SK-N-SH (cell line): ENCODE measurements around the gene USP12. TPM values are rescaled to one million over a fixed set of nuclear protein-coding genes. Genes with fewer than 3 reads are reported as not detected.

ENCODE experiments used
- CTCF ChIA-PET: fragments of 300-600, 350-600 bp; formaldehyde crosslinking; extraction: SDS; loops from one replicate; lab custom pipeline; 2021; lab: Yijun Ruan, JAX
- POLR2A ChIA-PET: fragments of 350-600 bp; sonication (Branson Sonifier 250); formaldehyde crosslinking; extraction: SDS; loops from one replicate; lab custom pipeline; 2020; ENCODE audit warnings: antibody characterized with exemption, inconsistent platforms; lab: Yijun Ruan, JAX
- DNase-seq: peaks from one replicate; pipeline ENCODE4 v3.0.0; 2012
- H2AFZ ChIP-seq: fragments of 200-600 bp; sonication (generic); 2 replicates; pipeline ENCODE4 v1.8.1; 2016; ENCODE audit warnings: antibody characterized with exemption, mild to moderate bottlenecking, low read depth
- H3F3A ChIP-seq: fragments of 200-600 bp; sonication (generic); replicated peaks from 2 replicates; pipeline ENCODE3; 2016; ENCODE audit warnings: antibody characterized with exemption, mild to moderate bottlenecking; ENCODE audit not compliant: insufficient read depth
- H3K27ac ChIP-seq, 2 experiments: fragments of 200-500 bp in 1 of 2; fragments of 200-600 bp in 1 of 2; sonication (Bioruptor generic) in 1 of 2; sonication (generic), shearing (Covaris generic) in 1 of 2; 2 replicates each; pipeline versions ENCODE4 v1.5.1 to v1.6.1; 2014 to 2016; ENCODE audit warnings: low read depth in 2 of 2, inconsistent platforms in 1 of 2, low read length in 1 of 2, mild to moderate bottlenecking in 1 of 2, mixed read lengths in 1 of 2
- H3K27me3 ChIP-seq: fragments of 200-600 bp; sonication (generic), shearing (Covaris generic); 2 replicates; pipeline ENCODE4 v1.6.1; 2016; ENCODE audit warnings: mixed run types; ENCODE audit not compliant: insufficient read depth
- H3K36me3 ChIP-seq, 2 experiments: fragments of 200-500 bp in 1 of 2; fragments of 200-600 bp in 1 of 2; sonication (Bioruptor generic) in 1 of 2; sonication (generic) in 1 of 2; replicated peaks in 1 of 2; 2 replicates each; pipeline versions ENCODE3 to v1.5.1; 2014 to 2016; ENCODE audit warnings: low read length in 1 of 2, mild to moderate bottlenecking in 1 of 2; ENCODE audit not compliant: insufficient read depth in 2 of 2, control insufficient read depth in 1 of 2
- H3K4me1 ChIP-seq, 2 experiments: fragments of 200-500 bp in 1 of 2; fragments of 200-600 bp in 1 of 2; sonication (Bioruptor generic) in 1 of 2; sonication (generic), shearing (Covaris generic) in 1 of 2; 2 replicates each; pipeline versions ENCODE4 v1.5.1 to v1.6.1; 2014 to 2016; ENCODE audit warnings: low read depth in 1 of 2, low read length in 1 of 2, mixed run types in 1 of 2; ENCODE audit not compliant: insufficient read depth in 2 of 2, control insufficient read depth in 1 of 2
- H3K4me2 ChIP-seq: fragments of 200-600 bp; sonication (generic), shearing (Covaris generic); 2 replicates; pipeline ENCODE4 v1.6.1; 2017; ENCODE audit warnings: mixed run types
- H3K4me3 ChIP-seq, 2 experiments: fragments of 200-500 bp in 1 of 2; fragments of 200-600 bp in 1 of 2; sonication (Bioruptor generic) in 1 of 2; sonication (generic), shearing (Covaris generic) in 1 of 2; 2 replicates each; pipeline versions ENCODE4 v1.5.1 to v1.8.1; 2014 to 2016; ENCODE audit warnings: low read depth in 2 of 2, inconsistent platforms in 1 of 2, low read length in 1 of 2, mild to moderate bottlenecking in 1 of 2, mixed read lengths in 1 of 2, moderate library complexity in 1 of 2
- H3K79me2 ChIP-seq: fragments of 200-600 bp; sonication (generic); 2 replicates; pipeline ENCODE4 v1.8.1; 2017; ENCODE audit warnings: mild to moderate bottlenecking; ENCODE audit not compliant: insufficient read depth
- H3K9ac ChIP-seq: fragments of 200-600 bp; sonication (generic); 2 replicates; pipeline ENCODE4 v1.6.1; 2017; ENCODE audit warnings: mixed run types
- H3K9me2 ChIP-seq: fragments of 200-600 bp; sonication (generic); 2 replicates; pipeline ENCODE4 v1.6.1; 2017; ENCODE audit warnings: mixed run types
- H3K9me3 ChIP-seq: fragments of 200-600 bp; sonication (generic); 2 replicates; pipeline ENCODE4 v1.6.1; 2017; ENCODE audit warnings: mixed run types, mild to moderate bottlenecking, moderate library complexity
- H4K20me1 ChIP-seq: fragments of 200-600 bp; sonication (generic); 2 replicates; pipeline ENCODE4 v1.6.1; 2017; ENCODE audit warnings: mild to moderate bottlenecking, mixed run types; ENCODE audit not compliant: insufficient read depth
- GABPA ChIP-seq: IDR thresholded peaks from 2 replicates; pipeline ENCODE4 v1.4.0; 2012; ENCODE audit warnings: low read depth, mild to moderate bottlenecking
- JUND ChIP-seq: IDR thresholded peaks from 2 replicates; pipeline ENCODE4 v1.4.0; 2012
- PBX3 ChIP-seq: IDR thresholded peaks from 2 replicates; pipeline ENCODE4; 2012
- POLR2AphosphoS5 ChIP-seq: IDR thresholded peaks from 2 replicates; pipeline ENCODE4 v1.6.1; 2012; ENCODE audit warnings: low read depth, low read length
- RCOR1 ChIP-seq: fragments of 150-350 bp; IDR thresholded peaks from 2 replicates; pipeline ENCODE4 v1.6.1; 2017; ENCODE audit warnings: antibody characterized with exemption, low read length
- RFX5 ChIP-seq: IDR thresholded peaks from 2 replicates; pipeline ENCODE4 v1.6.1; 2012; ENCODE audit warnings: mild to moderate bottlenecking, improper control_type of control experiment, low read length
- TAF1 ChIP-seq: IDR thresholded peaks from 2 replicates; pipeline ENCODE4 v1.6.1; 2012; ENCODE audit warnings: low read depth, mild to moderate bottlenecking, low read length, moderate library complexity, borderline replicate concordance
- USF1 ChIP-seq: IDR thresholded peaks from 2 replicates; pipeline ENCODE4 v1.4.0; 2012; ENCODE audit warnings: low read depth, borderline replicate concordance
- YY1 ChIP-seq: IDR thresholded peaks from 2 replicates; pipeline ENCODE4 v1.4.0; 2012; ENCODE audit warnings: low read depth, mild to moderate bottlenecking
- WGBS: methylation state at CpG from one replicate; pipeline ENCODE4 v1.1.6; 2017; ENCODE audit warnings: low lambda C conversion rate; 5-methylcytosine and 5-hydroxymethylcytosine counted together
- polyA plus RNA-seq, 3 experiments: library from polyadenylated mRNA; depleted of rRNA; stranded (reverse); fragments of >200 nt; gene quantifications; 2 replicates each; pipeline ENCODE4 v1.2.3, GENCODE V29; 2012
- TF ChIP-seq, protein P1 (sequence below): fragments of 200-600 bp; sonication (generic); IDR thresholded peaks from 2 replicates; pipeline ENCODE4 v1.6.1; 2017; ENCODE audit warnings: antibody characterized with exemption, mild to moderate bottlenecking, moderate library complexity
- TF ChIP-seq, protein P2 (sequence below): IDR thresholded peaks from 2 replicates; pipeline ENCODE4 v1.4.0; 2012; ENCODE audit warnings: low read depth
- TF ChIP-seq, protein P3 (sequence below): fragments of 150-350 bp; IDR thresholded peaks from 2 replicates; pipeline ENCODE4 v1.6.1; 2016; ENCODE audit warnings: mild to moderate bottlenecking, low read depth, low read length
- TF ChIP-seq, protein P4 (sequence below): IDR thresholded peaks from 2 replicates; pipeline ENCODE4 v1.6.1; 2012; ENCODE audit warnings: mild to moderate bottlenecking, low read depth, low read length, moderate library complexity

The USP12 gene
- polyA plus RNA-seq, 1 of the 3 experiments (the other 2 are of a cell fraction): 5.0 TPM

- TF ChIP-seq, protein P1, sequence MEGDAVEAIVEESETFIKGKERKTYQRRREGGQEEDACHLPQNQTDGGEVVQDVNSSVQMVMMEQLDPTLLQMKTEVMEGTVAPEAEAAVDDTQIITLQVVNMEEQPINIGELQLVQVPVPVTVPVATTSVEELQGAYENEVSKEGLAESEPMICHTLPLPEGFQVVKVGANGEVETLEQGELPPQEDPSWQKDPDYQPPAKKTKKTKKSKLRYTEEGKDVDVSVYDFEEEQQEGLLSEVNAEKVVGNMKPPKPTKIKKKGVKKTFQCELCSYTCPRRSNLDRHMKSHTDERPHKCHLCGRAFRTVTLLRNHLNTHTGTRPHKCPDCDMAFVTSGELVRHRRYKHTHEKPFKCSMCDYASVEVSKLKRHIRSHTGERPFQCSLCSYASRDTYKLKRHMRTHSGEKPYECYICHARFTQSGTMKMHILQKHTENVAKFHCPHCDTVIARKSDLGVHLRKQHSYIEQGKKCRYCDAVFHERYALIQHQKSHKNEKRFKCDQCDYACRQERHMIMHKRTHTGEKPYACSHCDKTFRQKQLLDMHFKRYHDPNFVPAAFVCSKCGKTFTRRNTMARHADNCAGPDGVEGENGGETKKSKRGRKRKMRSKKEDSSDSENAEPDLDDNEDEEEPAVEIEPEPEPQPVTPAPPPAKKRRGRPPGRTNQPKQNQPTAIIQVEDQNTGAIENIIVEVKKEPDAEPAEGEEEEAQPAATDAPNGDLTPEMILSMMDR: no peak
- TF ChIP-seq RCOR1: no peak
Measured at GRCh38 chr13:27037571-27037970, 134.0 kb downstream of the USP12 start (continued).

GRCh38 chr13:27037171-27037570 is 134.4 kb downstream of the USP12 start:
- WGBS: 86% methylated on average over 4 of the region's 4 CpGs
- Histone ChIP-seq H3K4me2 (no peak overlapping the region; the same call in 1 of the 2 replicates), H3K36me3 (no peaks in the 10 kb centered on the region), H3K4me1 (peaks cover 0 to 13% of the 10 kb centered on the region in 2 experiments; a peak in 2 of 4 replicates), H3K4me3 (no peak overlapping the region), H3K9me3 (no peaks in the 10 kb centered on the region), H3K27ac (peak overlapping the region in 1 of 2 experiments; percentile 48; a peak in 1 of 4 replicates), H3F3A (peaks cover 4% of the 10 kb centered on the region), H4K20me1 (no peaks in the 10 kb centered on the region), H3K79me2 (no peaks in the 10 kb centered on the region), H3K9me2 (no peaks in the 10 kb centered on the region), H2AFZ (peak overlapping the region; percentile 76; the same call in 1 of the 2 replicates), H3K27me3 (no peaks in the 10 kb centered on the region), H3K9ac (no peak overlapping the region)
- TF ChIP-seq, protein P2, sequence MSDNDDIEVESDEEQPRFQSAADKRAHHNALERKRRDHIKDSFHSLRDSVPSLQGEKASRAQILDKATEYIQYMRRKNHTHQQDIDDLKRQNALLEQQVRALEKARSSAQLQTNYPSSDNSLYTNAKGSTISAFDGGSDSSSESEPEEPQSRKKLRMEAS: no peak
- TF ChIP-seq POLR2AphosphoS5: no peak
- TF ChIP-seq, protein P3, sequence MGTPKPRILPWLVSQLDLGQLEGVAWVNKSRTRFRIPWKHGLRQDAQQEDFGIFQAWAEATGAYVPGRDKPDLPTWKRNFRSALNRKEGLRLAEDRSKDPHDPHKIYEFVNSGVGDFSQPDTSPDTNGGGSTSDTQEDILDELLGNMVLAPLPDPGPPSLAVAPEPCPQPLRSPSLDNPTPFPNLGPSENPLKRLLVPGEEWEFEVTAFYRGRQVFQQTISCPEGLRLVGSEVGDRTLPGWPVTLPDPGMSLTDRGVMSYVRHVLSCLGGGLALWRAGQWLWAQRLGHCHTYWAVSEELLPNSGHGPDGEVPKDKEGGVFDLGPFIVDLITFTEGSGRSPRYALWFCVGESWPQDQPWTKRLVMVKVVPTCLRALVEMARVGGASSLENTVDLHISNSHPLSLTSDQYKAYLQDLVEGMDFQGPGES: no peak
- TF ChIP-seq JUND: no peak
- TF ChIP-seq USF1: no peak
- TF ChIP-seq TAF1: no peak
- no peak for TF ChIP-seq PBX3
- TF ChIP-seq YY1: no peak
- TF ChIP-seq RFX5: no peak
- TF ChIP-seq GABPA: no peak
- TF ChIP-seq, protein P4, sequence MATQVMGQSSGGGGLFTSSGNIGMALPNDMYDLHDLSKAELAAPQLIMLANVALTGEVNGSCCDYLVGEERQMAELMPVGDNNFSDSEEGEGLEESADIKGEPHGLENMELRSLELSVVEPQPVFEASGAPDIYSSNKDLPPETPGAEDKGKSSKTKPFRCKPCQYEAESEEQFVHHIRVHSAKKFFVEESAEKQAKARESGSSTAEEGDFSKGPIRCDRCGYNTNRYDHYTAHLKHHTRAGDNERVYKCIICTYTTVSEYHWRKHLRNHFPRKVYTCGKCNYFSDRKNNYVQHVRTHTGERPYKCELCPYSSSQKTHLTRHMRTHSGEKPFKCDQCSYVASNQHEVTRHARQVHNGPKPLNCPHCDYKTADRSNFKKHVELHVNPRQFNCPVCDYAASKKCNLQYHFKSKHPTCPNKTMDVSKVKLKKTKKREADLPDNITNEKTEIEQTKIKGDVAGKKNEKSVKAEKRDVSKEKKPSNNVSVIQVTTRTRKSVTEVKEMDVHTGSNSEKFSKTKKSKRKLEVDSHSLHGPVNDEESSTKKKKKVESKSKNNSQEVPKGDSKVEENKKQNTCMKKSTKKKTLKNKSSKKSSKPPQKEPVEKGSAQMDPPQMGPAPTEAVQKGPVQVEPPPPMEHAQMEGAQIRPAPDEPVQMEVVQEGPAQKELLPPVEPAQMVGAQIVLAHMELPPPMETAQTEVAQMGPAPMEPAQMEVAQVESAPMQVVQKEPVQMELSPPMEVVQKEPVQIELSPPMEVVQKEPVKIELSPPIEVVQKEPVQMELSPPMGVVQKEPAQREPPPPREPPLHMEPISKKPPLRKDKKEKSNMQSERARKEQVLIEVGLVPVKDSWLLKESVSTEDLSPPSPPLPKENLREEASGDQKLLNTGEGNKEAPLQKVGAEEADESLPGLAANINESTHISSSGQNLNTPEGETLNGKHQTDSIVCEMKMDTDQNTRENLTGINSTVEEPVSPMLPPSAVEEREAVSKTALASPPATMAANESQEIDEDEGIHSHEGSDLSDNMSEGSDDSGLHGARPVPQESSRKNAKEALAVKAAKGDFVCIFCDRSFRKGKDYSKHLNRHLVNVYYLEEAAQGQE: no peak
- CTCF ChIA-PET: no interaction called here
- DNase-seq: no peak
- POLR2A ChIA-PET: no interaction called here
